Neuronal stem cell (in vitro differentiated cells): ENCODE results near the gene CARMIL1.

ENCODE experiments used
- DNase-seq: peaks from one replicate; pipeline ENCODE4 v3.0.0-alpha.2; 2013; ENCODE audit warnings: low spot score
- H2AFZ ChIP-seq: one replicate; pipeline ENCODE4 v1.6.1; 2013; ENCODE audit warnings: mild to moderate bottlenecking, low read length, inconsistent platforms
- H2AK5ac ChIP-seq: 2 replicates; pipeline ENCODE4 v1.6.1; 2013; ENCODE audit warnings: low read depth, mild to moderate bottlenecking, inconsistent platforms, low read length, moderate library complexity, mixed read lengths
- H2BK120ac ChIP-seq: 2 replicates; pipeline ENCODE4 v1.6.1; 2013; ENCODE audit warnings: low read depth, mild to moderate bottlenecking, inconsistent platforms, low read length, moderate library complexity, mixed read lengths
- H2BK12ac ChIP-seq: one replicate; pipeline ENCODE4 v1.6.1; 2013; ENCODE audit warnings: low read length, inconsistent platforms
- H2BK15ac ChIP-seq: 2 replicates; pipeline ENCODE4 v1.6.1; 2013; ENCODE audit warnings: mild to moderate bottlenecking, low read length, inconsistent platforms, mixed read lengths
- H2BK5ac ChIP-seq: one replicate; pipeline ENCODE4 v1.6.1; 2013; ENCODE audit warnings: inconsistent platforms, mild to moderate bottlenecking, low read length, moderate library complexity
- H3K14ac ChIP-seq: one replicate; pipeline ENCODE4 v1.6.1; 2013; ENCODE audit warnings: low read length, inconsistent platforms
- H3K18ac ChIP-seq: 2 replicates; pipeline ENCODE4 v1.6.1; 2013; ENCODE audit warnings: low read length, inconsistent platforms
- H3K23ac ChIP-seq: 2 replicates; pipeline ENCODE4 v1.6.1; 2013; ENCODE audit warnings: low read depth, mild to moderate bottlenecking, mixed read lengths, low read length, inconsistent platforms; ENCODE audit not compliant: poor library complexity
- H3K27ac ChIP-seq: replicated peaks from 3 replicates; pipeline ENCODE4 v1.5.1; 2013; ENCODE audit warnings: low read length, inconsistent platforms
- H3K27me3 ChIP-seq, 3 experiments: 2 replicates each; pipeline ENCODE4 v1.6.1; 2013; ENCODE audit warnings: low read length in 3 of 3, mild to moderate bottlenecking in 2 of 3, inconsistent platforms in 1 of 3, low read depth in 1 of 3, mixed read lengths in 1 of 3, moderate library complexity in 1 of 3; ENCODE audit not compliant: control insufficient read depth in 3 of 3, insufficient read depth in 3 of 3
- H3K36me3 ChIP-seq, 2 donors: replicated peaks in 1 of 2; 2 replicates each; pipeline ENCODE4 v1.6.1; 2013; ENCODE audit warnings: low read length in 2 of 2; ENCODE audit not compliant: control insufficient read depth in 2 of 2, insufficient read depth in 2 of 2
- H3K4ac ChIP-seq: 2 replicates; pipeline ENCODE4 v1.6.1; 2013; ENCODE audit warnings: inconsistent platforms, mild to moderate bottlenecking, low read length, moderate library complexity
- H3K4me1 ChIP-seq, 2 donors: 1 replicate in 1 of 2; 2 replicates in 1 of 2; pipeline ENCODE4 v1.6.1; 2013; ENCODE audit warnings: low read length in 2 of 2, low read depth in 1 of 2; ENCODE audit not compliant: control insufficient read depth in 2 of 2, insufficient read depth in 1 of 2
- H3K4me2 ChIP-seq: one replicate; pipeline ENCODE4 v1.6.1; 2013; ENCODE audit warnings: mild to moderate bottlenecking, low read length, inconsistent platforms; ENCODE audit not compliant: insufficient read depth, poor library complexity, severe bottlenecking
- H3K4me3 ChIP-seq, 2 donors: 2 replicates each; pipeline ENCODE4 v1.5.1; 2013; ENCODE audit warnings: low read length in 2 of 2, mild to moderate bottlenecking in 2 of 2, inconsistent platforms in 1 of 2, moderate library complexity in 1 of 2
- H3K79me1 ChIP-seq: one replicate; pipeline ENCODE4 v1.6.1; 2013; ENCODE audit warnings: low read depth, mild to moderate bottlenecking, inconsistent platforms, low read length, moderate library complexity
- H3K9ac ChIP-seq: one replicate; pipeline ENCODE4 v1.6.1; 2013; ENCODE audit warnings: mild to moderate bottlenecking, low read depth, low read length, inconsistent platforms; ENCODE audit not compliant: poor library complexity
- H3K9me3 ChIP-seq, 2 donors: replicated peaks in 1 of 2; 2 replicates each; pipeline versions ENCODE3 to v1.6.1; 2013; ENCODE audit warnings: low read length in 2 of 2, mild to moderate bottlenecking in 2 of 2, inconsistent platforms in 1 of 2, low read depth in 1 of 2, mixed read lengths in 1 of 2, moderate library complexity in 1 of 2; ENCODE audit not compliant: control insufficient read depth in 2 of 2, insufficient read depth in 1 of 2
- H4K8ac ChIP-seq: one replicate; pipeline ENCODE4 v1.6.1; 2013; ENCODE audit warnings: low read depth, mild to moderate bottlenecking, inconsistent platforms, low read length, moderate library complexity
- H4K91ac ChIP-seq: one replicate; pipeline ENCODE4 v1.6.1; 2013; ENCODE audit warnings: low read length, low read depth, mild to moderate bottlenecking, inconsistent platforms; ENCODE audit not compliant: poor library complexity
- WGBS, 2 donors: extraction: QIAGEN DNeasy Blood & Tissue Kit; methylation state at CpG; one replicate each; pipeline ENCODE4 v1.1.7; 2013; ENCODE audit warnings: missing lambda C conversion rate in 2 of 2, mixed read lengths in 1 of 2; ENCODE audit not compliant: insufficient read length in 2 of 2, insufficient replicate concordance in 1 of 2; ENCODE audit errors: extremely low coverage in 2 of 2; 5-methylcytosine and 5-hydroxymethylcytosine counted together

CARMIL1 gene

DNA sequence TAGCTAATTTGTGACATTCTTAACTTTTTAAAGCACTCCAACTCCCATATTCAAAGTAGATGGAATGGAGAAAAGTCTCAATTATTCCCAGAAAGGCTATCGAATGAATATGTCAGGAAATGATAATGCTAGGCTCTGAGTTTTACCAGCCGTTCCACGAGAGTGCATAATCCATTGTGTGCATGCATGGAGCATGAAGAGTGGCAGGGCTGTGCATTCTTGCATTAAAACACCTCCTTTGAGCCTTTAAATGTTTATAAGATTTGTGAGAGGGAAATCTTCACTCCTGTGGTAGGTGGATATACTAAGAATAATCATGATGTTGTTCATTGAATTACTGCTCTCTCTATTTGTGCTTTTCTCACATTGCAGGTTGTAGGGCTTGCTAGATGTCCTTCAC lies 178.3 kb downstream of the CARMIL1 start:
- no peak overlapping the region for H3K18ac ChIP-seq
- no peaks in the 10 kb centered on the region for H3K27me3 ChIP-seq
- H2AFZ ChIP-seq = peak overlapping the region; percentile 45
- H4K91ac ChIP-seq = no peak overlapping the region
- H3K14ac ChIP-seq = no peak overlapping the region
- no peaks in the 10 kb centered on the region for H3K9me3 ChIP-seq
- no peak overlapping the region for H2BK15ac ChIP-seq
- DNase-seq = no peak
- H2BK12ac ChIP-seq = no peak overlapping the region
- peaks cover 4 to 10% of the 10 kb centered on the region in 2 donors for H3K4me1 ChIP-seq
- no peak overlapping the region for H4K8ac ChIP-seq
- no peak overlapping the region for H3K4me3 ChIP-seq
- no peak overlapping the region for H3K4me2 ChIP-seq
- no peak overlapping the region for H3K4ac ChIP-seq
- no peak overlapping the region for H2BK120ac ChIP-seq
- H3K23ac ChIP-seq = no peak overlapping the region
- H3K9ac ChIP-seq = no peak overlapping the region
- no peaks in the 10 kb centered on the region for H3K79me1 ChIP-seq
- no peak overlapping the region for H3K27ac ChIP-seq
- H2AK5ac ChIP-seq = no peak overlapping the region
- no peaks in the 10 kb centered on the region for H3K36me3 ChIP-seq
- WGBS, 2 donors = no CpG with 5 or more reads among the region's 3 CpGs
- H2BK5ac ChIP-seq = no peak overlapping the region

DNA sequence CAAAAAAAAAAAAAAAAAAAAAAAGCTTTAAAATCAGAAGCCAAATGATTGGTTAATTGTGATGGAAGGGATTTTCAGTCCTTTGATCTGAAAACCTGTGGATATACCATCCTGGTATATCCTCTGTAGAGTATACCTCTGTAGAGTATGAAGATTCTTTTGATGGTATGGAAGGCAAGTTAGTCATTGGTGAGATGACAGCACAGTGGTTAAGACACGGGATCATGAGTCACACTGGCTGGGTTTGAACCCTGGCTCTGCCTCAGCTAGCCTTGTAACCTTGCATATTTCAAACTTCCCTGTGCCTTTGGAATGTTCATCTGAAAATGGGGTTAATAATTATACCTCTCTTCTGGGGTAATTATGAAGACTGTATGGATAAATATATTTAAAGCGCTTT lies 179.3 kb downstream of the CARMIL1 start:
- no CpG with 5 or more reads among the region's 2 CpGs for WGBS, 2 donors
- Histone ChIP-seq H3K9ac (no peak overlapping the region), H4K91ac (no peak overlapping the region), H3K23ac (no peak overlapping the region), H3K4me2 (no peak overlapping the region), H3K27ac (no peak overlapping the region), H3K4me3 (no peak overlapping the region), H3K36me3 (no peaks in the 10 kb centered on the region), H3K4ac (no peak overlapping the region), H3K27me3 (no peaks in the 10 kb centered on the region), H2AK5ac (no peak overlapping the region), H3K79me1 (no peaks in the 10 kb centered on the region), H4K8ac (no peak overlapping the region), H2BK5ac (no peak overlapping the region), H3K14ac (no peak overlapping the region), H2BK12ac (no peak overlapping the region), H2AFZ (no peak overlapping the region), H2BK120ac (no peak overlapping the region), H3K18ac (no peak overlapping the region), H3K4me1 (peaks cover 4 to 10% of the 10 kb centered on the region in 2 donors), H3K9me3 (no peaks in the 10 kb centered on the region), H2BK15ac (no peak overlapping the region)
- DNase-seq = no peak

DNA sequence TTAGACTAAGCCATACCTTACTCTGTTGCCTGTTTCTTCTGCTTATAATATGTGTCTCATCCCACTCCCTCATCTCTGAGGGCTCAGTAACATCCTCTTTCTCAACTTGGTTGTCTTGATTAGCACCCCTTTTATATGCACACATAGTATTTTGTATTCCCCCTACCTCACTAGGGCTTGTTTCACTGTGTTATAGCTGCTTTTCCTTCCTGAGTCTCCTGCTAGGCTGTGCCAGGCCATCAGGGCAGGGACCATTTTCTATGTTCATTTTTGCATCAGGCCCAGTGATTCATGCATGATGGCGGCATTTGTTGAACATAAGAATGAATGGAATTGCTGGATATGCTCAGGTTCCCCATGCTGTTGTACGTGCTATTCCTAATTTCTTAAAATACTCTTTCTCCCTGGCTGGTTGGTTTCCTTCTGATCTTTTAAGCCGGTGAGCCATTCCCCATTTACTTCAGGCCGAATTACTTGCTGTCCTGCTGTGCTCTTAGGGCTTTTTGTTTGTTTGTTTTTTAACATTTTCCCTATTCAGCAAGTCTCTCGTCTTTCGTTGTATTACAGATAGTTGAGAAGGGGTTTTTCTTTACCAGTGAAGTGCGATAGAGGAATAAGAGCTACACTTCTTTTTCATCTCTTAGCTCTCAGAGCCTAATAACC lies 183.2 kb downstream of the CARMIL1 start:
- Histone ChIP-seq H4K8ac (no peak overlapping the region), H2BK5ac (no peak overlapping the region), H3K9ac (no peak overlapping the region), H3K18ac (no peak overlapping the region), H2AK5ac (no peak overlapping the region), H3K79me1 (no peaks in the 10 kb centered on the region), H3K9me3 (no peaks in the 10 kb centered on the region), H3K14ac (no peak overlapping the region), H2AFZ (no peak overlapping the region), H3K27me3 (no peaks in the 10 kb centered on the region), H3K23ac (no peak overlapping the region), H2BK12ac (no peak overlapping the region), H3K27ac (no peak overlapping the region), H2BK120ac (no peak overlapping the region), H3K36me3 (no peaks in the 10 kb centered on the region), H3K4me1 (peaks cover 4 to 5% of the 10 kb centered on the region in 2 donors), H4K91ac (no peak overlapping the region), H3K4ac (no peak overlapping the region), H3K4me2 (no peak overlapping the region), H3K4me3 (no peak overlapping the region), H2BK15ac (no peak overlapping the region)
- DNase-seq = peak; percentile 9
- no CpG with 5 or more reads among the region's 7 CpGs for WGBS, 2 donors

DNA sequence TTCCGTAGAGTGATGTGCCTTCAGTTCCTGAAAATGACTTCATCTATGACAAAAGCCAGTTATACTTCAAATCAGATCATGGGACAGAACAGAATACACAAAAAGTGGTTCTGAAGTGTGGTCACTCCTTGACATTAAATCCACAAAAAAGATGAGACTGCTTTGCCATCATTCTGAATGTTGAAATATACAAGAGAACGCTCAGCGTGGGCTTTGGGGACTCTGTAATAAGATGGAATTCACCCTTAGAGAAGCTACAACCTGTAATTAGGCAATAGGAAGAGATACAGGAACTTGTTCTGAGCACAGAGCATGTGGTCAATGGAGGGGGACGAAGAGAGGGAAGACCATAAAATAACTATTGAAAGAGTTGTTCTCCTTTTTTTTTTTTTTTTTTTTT lies 184.3 kb downstream of the CARMIL1 start:
- Histone ChIP-seq H3K18ac (no peak overlapping the region), H3K4ac (no peak overlapping the region), H3K14ac (no peak overlapping the region), H3K27ac (no peak overlapping the region), H3K9me3 (no peaks in the 10 kb centered on the region), H2AK5ac (no peak overlapping the region), H2AFZ (no peak overlapping the region), H4K91ac (no peak overlapping the region), H2BK5ac (no peak overlapping the region), H4K8ac (no peak overlapping the region), H3K4me3 (no peak overlapping the region), H3K27me3 (no peaks in the 10 kb centered on the region), H2BK120ac (no peak overlapping the region), H3K4me2 (no peak overlapping the region), H3K79me1 (no peaks in the 10 kb centered on the region), H3K9ac (no peak overlapping the region), H3K4me1 (peaks cover 0 to 4% of the 10 kb centered on the region in 2 donors), H3K36me3 (no peaks in the 10 kb centered on the region), H2BK15ac (no peak overlapping the region), H2BK12ac (no peak overlapping the region), H3K23ac (no peak overlapping the region)
- WGBS, 2 donors = no CpG with 5 or more reads among the region's 4 CpGs
- DNase-seq = no peak
